ENCODE measurements around the gene B3GAT1.

The B3GAT1 gene

GRCh38 chr11:134453441-134453840 is 41.4 kb upstream of the B3GAT1 start:
- Histone ChIP-seq H3K9ac (ENCODE audit: low read length) (no peak overlapping the region), H3K9me3 (ENCODE audit: insufficient read depth, low read length) (no peaks in the 10 kb centered on the region), H3K27me3 (ENCODE audit: low read depth, low read length) (no peaks in the 10 kb centered on the region), H3K36me3 (replicated peaks; ENCODE audit: low read depth, low read length) (no peaks in the 10 kb centered on the region), H2AFZ (ENCODE audit: low read depth, low read length) (no peak overlapping the region), H3K79me2 (ENCODE audit: low read length) (no peaks in the 10 kb centered on the region), H3K4me2 (ENCODE audit: low read length) (no peak overlapping the region), H3K27ac (ENCODE audit: low read length) (no peak overlapping the region), H3K4me1 (ENCODE audit: low read length) (no peaks in the 10 kb centered on the region), H3K4me3 (ENCODE audit: low read length) (no peak overlapping the region), H4K20me1 (ENCODE audit: insufficient read depth, low read length) (no peaks in the 10 kb centered on the region)
- TF ChIP-seq CTCF (IDR thresholded peaks at IDR 0.05; ENCODE audit: low read depth, low read length) (no peak), EZH2phosphoT487 (IDR thresholded peaks at IDR 0.05; ENCODE audit: low read depth) (no peak)

DNA sequence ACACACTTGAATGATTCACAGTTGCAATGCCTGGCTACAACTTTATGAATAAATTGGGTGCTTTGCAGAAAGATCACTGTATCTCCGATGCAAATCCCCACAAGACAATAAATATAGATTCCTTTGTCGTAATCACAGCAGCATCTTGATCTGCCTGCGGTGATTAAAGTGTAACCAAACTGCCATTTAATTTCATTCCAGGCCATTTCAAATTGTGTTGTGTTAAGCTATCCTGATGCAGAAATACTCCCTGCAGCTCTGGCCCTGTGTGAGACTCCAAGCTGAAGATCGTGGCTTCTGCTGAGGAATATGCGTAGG is 40.8 kb upstream of the B3GAT1 start:
- Histone ChIP-seq H3K9ac (ENCODE audit: low read length) (no peak overlapping the region), H3K79me2 (ENCODE audit: low read length) (no peaks in the 10 kb centered on the region), H3K36me3 (replicated peaks; ENCODE audit: low read depth, low read length) (no peaks in the 10 kb centered on the region), H3K4me3 (ENCODE audit: low read length) (no peak overlapping the region), H3K27ac (ENCODE audit: low read length) (no peak overlapping the region), H3K27me3 (ENCODE audit: low read depth, low read length) (no peaks in the 10 kb centered on the region), H4K20me1 (ENCODE audit: insufficient read depth, low read length) (no peaks in the 10 kb centered on the region), H3K9me3 (ENCODE audit: insufficient read depth, low read length) (no peaks in the 10 kb centered on the region), H2AFZ (ENCODE audit: low read depth, low read length) (no peak overlapping the region), H3K4me2 (ENCODE audit: low read length) (no peak overlapping the region), H3K4me1 (ENCODE audit: low read length) (no peaks in the 10 kb centered on the region)
- TF ChIP-seq CTCF (IDR thresholded peaks at IDR 0.05; ENCODE audit: low read depth, low read length), result no peak

DNA sequence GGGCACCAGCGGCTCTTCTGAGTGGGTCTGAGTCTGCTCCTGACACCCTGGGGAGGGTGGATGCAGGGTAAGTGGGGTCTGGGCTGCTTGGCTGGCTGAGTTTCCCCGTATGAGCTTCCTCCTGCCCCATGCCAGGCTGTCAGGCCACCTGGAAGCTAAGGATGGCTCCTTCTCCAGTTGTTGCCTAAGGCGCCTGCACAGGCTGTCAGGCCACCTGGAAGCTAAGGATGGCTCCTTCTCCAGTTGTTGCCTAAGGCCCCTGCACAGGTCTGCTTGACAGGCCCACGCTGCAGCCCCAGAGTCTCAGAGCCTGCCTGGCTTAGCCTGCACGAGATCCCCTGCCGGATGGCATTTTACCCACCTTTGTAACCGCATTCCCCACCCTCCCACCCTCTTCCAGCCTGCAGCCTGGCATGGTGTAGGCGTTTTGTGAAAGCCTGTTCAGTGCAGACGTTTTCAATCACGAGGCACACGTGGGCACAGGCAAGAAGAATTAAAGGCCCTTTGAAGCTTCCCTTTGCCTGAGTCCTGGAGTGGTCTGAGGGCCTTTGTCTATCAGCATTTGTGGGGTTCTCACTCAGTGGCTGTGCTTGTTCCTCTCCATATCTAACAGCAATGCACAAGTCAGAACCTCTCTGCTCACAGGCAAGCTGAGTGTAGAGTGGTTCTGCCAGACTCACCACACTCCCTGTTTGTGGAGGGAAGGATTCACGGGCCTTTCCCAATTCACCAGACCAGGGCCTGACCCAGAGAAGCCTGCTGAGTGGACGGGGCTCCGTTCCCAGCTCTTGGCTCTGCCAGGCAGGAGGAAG is 40.2 kb upstream of the B3GAT1 start:
- Histone ChIP-seq H3K4me1 (ENCODE audit: low read length) (no peaks in the 10 kb centered on the region), H3K4me3 (ENCODE audit: low read length) (no peak overlapping the region), H3K9ac (ENCODE audit: low read length) (no peak overlapping the region), H3K9me3 (ENCODE audit: insufficient read depth, low read length) (no peaks in the 10 kb centered on the region), H2AFZ (ENCODE audit: low read depth, low read length) (no peak overlapping the region), H3K79me2 (ENCODE audit: low read length) (no peaks in the 10 kb centered on the region), H4K20me1 (ENCODE audit: insufficient read depth, low read length) (no peaks in the 10 kb centered on the region), H3K36me3 (replicated peaks; ENCODE audit: low read depth, low read length) (no peaks in the 10 kb centered on the region), H3K27ac (ENCODE audit: low read length) (no peak overlapping the region), H3K27me3 (ENCODE audit: low read depth, low read length) (no peaks in the 10 kb centered on the region), H3K4me2 (ENCODE audit: low read length) (no peak overlapping the region)
- TF ChIP-seq EZH2phosphoT487 (IDR thresholded peaks at IDR 0.05; ENCODE audit: low read depth) (no peak), CTCF (IDR thresholded peaks at IDR 0.05; ENCODE audit: low read depth, low read length) (no peak)

DNA sequence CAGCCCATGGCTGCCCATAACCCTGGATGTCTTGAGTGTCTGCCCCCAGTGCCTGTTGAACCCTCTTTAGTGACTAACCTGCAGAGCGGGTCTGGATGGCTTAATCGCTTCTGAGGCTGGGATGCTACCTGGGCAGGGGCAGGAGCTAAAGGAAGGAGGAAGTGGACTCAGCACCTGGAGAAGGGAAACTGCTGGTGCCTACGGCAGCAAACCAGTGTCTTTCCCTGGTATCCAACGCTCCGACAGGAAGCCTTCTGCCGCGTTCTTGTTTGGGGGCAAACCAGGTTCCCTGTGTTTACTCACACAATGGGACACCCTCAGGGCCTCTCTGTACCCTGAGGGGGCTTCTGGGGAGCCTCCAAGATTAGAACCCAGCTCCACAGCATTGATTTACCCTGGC is 38.1 kb upstream of the B3GAT1 start:
- Histone ChIP-seq H3K4me2 (ENCODE audit: low read length) (no peak overlapping the region), H3K36me3 (replicated peaks; ENCODE audit: low read depth, low read length) (no peaks in the 10 kb centered on the region), H3K79me2 (ENCODE audit: low read length) (no peaks in the 10 kb centered on the region), H3K9me3 (ENCODE audit: insufficient read depth, low read length) (no peaks in the 10 kb centered on the region), H3K4me3 (ENCODE audit: low read length) (no peak overlapping the region), H4K20me1 (ENCODE audit: insufficient read depth, low read length) (no peaks in the 10 kb centered on the region), H2AFZ (ENCODE audit: low read depth, low read length) (no peak overlapping the region), H3K27ac (ENCODE audit: low read length) (no peak overlapping the region), H3K4me1 (ENCODE audit: low read length) (no peaks in the 10 kb centered on the region), H3K9ac (ENCODE audit: low read length) (no peak overlapping the region), H3K27me3 (ENCODE audit: low read depth, low read length) (no peaks in the 10 kb centered on the region)
- no peak for TF ChIP-seq CTCF (IDR thresholded peaks at IDR 0.05; ENCODE audit: low read depth, low read length)
- no peak for TF ChIP-seq EZH2phosphoT487 (IDR thresholded peaks at IDR 0.05; ENCODE audit: low read depth)

Data from OCI-LY3 (cell line).